ENCODE results near the gene HOXB5. TPM values are rescaled to one million over a fixed set of nuclear protein-coding genes. Genes with fewer than 3 reads are reported as not detected.

Gene HOXB5
- total RNA-seq, 1 experiment from 2014 or later = 19.8 TPM

DNA sequence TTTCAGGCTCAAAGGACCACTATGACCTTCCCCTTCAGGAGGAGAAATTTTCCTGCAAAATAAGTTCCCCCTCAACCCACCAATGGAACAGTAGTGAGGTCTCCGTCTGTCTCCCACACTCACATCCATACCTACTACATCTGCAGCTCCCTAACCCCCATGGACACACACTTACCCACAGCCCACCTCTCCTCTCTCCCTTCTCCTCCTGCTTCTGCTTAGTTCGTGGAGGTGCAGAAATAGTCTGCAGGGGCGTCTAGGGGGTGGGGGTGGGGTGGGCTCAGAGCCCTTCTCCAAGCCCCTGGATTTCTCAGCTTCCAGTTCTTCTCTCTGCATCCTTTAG lies 24.4 kb downstream of the HOXB5 start:
- no TSS peak for BruUV-seq (replicated peaks)
- no peaks in the 10 kb centered on the region for H3K9me3 ChIP-seq (ENCODE audit: control insufficient read depth in 1 of 2, insufficient read depth in 1 of 2, low read depth in 1 of 2, low read length in 2 of 2)
- H3K4me2 ChIP-seq (ENCODE audit: low read length) = no peak overlapping the region
- H3K9me2 ChIP-seq (ENCODE audit: insufficient read depth) = no peaks in the 10 kb centered on the region
- H3K27ac ChIP-seq (ENCODE audit: low read depth, low read length) = no peak overlapping the region
- H3K27me3 ChIP-seq (ENCODE audit: insufficient read depth, low read length) = no peaks in the 10 kb centered on the region
- DNase-seq (ENCODE audit: low read depth, low spot score) (no peak), ATAC-seq (no peak)
- POLR2A ChIA-PET = no interaction called here
- no peaks in the 10 kb centered on the region; a peak in 1 of 4 replicates for H3K36me3 ChIP-seq (ENCODE audit: control insufficient read depth in 1 of 2, insufficient read depth in 2 of 2, low read length in 2 of 2)
- CTCF ChIA-PET = no interaction called here
- no peaks in the 10 kb centered on the region for H3K4me1 ChIP-seq (ENCODE audit: control insufficient read depth in 1 of 2, insufficient read depth in 2 of 2, low read length in 2 of 2)
- TF ChIP-seq POLR2A (IDR thresholded peaks at IDR 0.05; ENCODE audit: borderline replicate concordance, extremely low read depth, insufficient read depth, insufficient read length) (no peak), POLR2AphosphoS5 (IDR thresholded peaks at IDR 0.05; ENCODE audit: low read depth, low read length) (no peak), TCF7L2 (IDR thresholded peaks at IDR 0.05; ENCODE audit: borderline replicate concordance, extremely low read depth, insufficient read depth, insufficient read length) (no peak), SRF (IDR thresholded peaks at IDR 0.05; ENCODE audit: low read depth) (no peak), YY1 (IDR thresholded peaks at IDR 0.05; ENCODE audit: extremely low read depth, insufficient replicate concordance, low read depth, low read length) (no peak), ZNF274 (IDR thresholded peaks at IDR 0.05; ENCODE audit: low read depth, low read length) (no peak), FOSL1 (IDR thresholded peaks at IDR 0.05; ENCODE audit: low read depth) (no peak), ZFX (IDR thresholded peaks at IDR 0.05) (no peak), SIN3A (IDR thresholded peaks at IDR 0.05; ENCODE audit: low read depth) (no peak), ELF1 (IDR thresholded peaks at IDR 0.05; ENCODE audit: borderline replicate concordance, low read depth) (no peak), EZH2 (IDR thresholded peaks at IDR 0.05) (no peak), SP1 (IDR thresholded peaks at IDR 0.05; ENCODE audit: low read depth) (no peak), CBX3 (IDR thresholded peaks at IDR 0.05; ENCODE audit: low read depth) (no peak)
- TF ChIP-seq, protein P1, sequence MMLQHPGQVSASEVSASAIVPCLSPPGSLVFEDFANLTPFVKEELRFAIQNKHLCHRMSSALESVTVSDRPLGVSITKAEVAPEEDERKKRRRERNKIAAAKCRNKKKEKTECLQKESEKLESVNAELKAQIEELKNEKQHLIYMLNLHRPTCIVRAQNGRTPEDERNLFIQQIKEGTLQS (IDR thresholded peaks at IDR 0.05) = no peak
- TF ChIP-seq, protein P2, sequence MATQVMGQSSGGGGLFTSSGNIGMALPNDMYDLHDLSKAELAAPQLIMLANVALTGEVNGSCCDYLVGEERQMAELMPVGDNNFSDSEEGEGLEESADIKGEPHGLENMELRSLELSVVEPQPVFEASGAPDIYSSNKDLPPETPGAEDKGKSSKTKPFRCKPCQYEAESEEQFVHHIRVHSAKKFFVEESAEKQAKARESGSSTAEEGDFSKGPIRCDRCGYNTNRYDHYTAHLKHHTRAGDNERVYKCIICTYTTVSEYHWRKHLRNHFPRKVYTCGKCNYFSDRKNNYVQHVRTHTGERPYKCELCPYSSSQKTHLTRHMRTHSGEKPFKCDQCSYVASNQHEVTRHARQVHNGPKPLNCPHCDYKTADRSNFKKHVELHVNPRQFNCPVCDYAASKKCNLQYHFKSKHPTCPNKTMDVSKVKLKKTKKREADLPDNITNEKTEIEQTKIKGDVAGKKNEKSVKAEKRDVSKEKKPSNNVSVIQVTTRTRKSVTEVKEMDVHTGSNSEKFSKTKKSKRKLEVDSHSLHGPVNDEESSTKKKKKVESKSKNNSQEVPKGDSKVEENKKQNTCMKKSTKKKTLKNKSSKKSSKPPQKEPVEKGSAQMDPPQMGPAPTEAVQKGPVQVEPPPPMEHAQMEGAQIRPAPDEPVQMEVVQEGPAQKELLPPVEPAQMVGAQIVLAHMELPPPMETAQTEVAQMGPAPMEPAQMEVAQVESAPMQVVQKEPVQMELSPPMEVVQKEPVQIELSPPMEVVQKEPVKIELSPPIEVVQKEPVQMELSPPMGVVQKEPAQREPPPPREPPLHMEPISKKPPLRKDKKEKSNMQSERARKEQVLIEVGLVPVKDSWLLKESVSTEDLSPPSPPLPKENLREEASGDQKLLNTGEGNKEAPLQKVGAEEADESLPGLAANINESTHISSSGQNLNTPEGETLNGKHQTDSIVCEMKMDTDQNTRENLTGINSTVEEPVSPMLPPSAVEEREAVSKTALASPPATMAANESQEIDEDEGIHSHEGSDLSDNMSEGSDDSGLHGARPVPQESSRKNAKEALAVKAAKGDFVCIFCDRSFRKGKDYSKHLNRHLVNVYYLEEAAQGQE (IDR thresholded peaks at IDR 0.05; ENCODE audit: low read depth) = no peak
- TF ChIP-seq, protein P3, sequence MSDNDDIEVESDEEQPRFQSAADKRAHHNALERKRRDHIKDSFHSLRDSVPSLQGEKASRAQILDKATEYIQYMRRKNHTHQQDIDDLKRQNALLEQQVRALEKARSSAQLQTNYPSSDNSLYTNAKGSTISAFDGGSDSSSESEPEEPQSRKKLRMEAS (IDR thresholded peaks at IDR 0.05) = no peak
- RAD21 ChIA-PET (ENCODE audit: low non-redundant PET in 1 of 2, low total read pairs in 2 of 2, uncharacterized antibody in 2 of 2, unreplicated experiment in 2 of 2) = no interaction called here
- H3K79me2 ChIP-seq (ENCODE audit: insufficient read depth, low read length) = peaks cover 65% of the 10 kb centered on the region
- H4K20me1 ChIP-seq (ENCODE audit: insufficient read depth) = no peaks in the 10 kb centered on the region
- no peak overlapping the region for H3K9ac ChIP-seq (ENCODE audit: low read length)
- H3K4me3 ChIP-seq (replicated peaks in 1 of 2; ENCODE audit: low read depth in 1 of 2, low read length in 2 of 2) = no peak overlapping the region
- no peak overlapping the region for H2AFZ ChIP-seq (ENCODE audit: low read depth, low read length, poor library complexity, severe bottlenecking)
- intact Hi-C loops (cut with micrococcal nuclease) = no loop called here

Measured in HCT116 (cell line).